Omental fat pad (tissue), 4 donors: ENCODE results near the gene ALG14. TPM values are rescaled to one million over a fixed set of nuclear protein-coding genes. Genes with fewer than 3 reads are reported as not detected.

ENCODE experiments used
- ATAC-seq: fragments of 150-250 bp; one replicate; pipeline ENCODE4 v1.9.1; 2016; ENCODE audit warnings: mild to moderate bottlenecking, moderate library complexity; ENCODE audit not compliant: low FRiP score
- DNase-seq: peaks from one replicate; pipeline ENCODE4 v3.0.0-alpha.2; 2019; ENCODE audit warnings: low spot score
- CTCF ChIP-seq, 3 donors: fragments of 450-650 bp; IDR thresholded peaks; one replicate each; pipeline ENCODE4 v1.5.1; 2016 to 2017; ENCODE audit warnings: antibody characterized with exemption in 3 of 3, mild to moderate bottlenecking in 3 of 3, moderate library complexity in 2 of 3
- total RNA-seq, 4 donors: library from RNA; depleted of rRNA; stranded (reverse); fragments of >200 nt; gene quantifications; one replicate each; pipeline ENCODE4 v1.1.0, GENCODE V29; 2016

ALG14 gene, protein sequence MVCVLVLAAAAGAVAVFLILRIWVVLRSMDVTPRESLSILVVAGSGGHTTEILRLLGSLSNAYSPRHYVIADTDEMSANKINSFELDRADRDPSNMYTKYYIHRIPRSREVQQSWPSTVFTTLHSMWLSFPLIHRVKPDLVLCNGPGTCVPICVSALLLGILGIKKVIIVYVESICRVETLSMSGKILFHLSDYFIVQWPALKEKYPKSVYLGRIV
- total RNA-seq = 1 to 10 TPM in 3 of 4 donors, under 1 TPM in 1; 0.79 to 2.8 (median 1.4) TPM

DNA sequence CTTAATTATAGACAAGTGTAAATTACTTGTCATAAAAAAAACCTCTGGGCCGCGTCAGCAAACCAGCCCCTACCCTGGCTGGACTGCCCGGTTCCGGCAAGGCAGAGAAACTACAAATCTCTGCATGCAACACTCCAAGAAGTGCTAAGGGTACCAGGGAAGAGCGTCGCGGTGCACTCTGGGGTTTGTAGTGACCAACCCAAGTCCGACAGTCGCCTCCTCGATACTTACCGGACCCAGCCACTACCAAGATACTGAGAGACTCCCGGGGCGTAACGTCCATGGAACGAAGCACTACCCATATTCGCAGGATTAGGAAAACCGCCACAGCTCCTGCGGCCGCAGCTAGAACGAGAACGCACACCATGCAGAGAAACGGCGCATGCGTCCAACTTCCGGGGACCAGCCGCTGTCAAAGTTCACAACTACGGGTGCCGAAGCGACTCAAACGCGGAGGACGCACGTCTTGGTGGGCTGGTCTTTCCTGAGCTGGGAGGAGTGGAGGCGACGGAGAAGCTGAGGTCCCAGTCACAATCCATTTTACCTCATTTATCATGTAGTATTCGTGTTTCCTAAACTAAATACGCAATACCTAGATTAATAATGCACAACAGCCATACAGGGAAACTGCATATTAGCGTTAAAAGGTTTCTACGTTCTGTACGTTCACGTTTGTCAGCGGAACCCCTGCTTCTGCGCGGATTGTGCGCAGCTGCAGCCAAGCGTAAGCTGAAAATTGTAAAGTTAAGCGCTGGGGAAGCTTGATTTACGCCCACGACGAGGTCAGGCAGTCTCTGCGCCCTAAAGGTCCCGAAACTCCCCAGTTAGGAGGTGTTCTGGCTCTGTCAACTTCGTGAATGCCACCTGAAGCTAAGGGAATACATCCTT is at the start of gene ALG14:
TSS of gene ALG14 (minus strand) at position 420 of the 888 bp plus-strand sequence. CDS start at position 367, 53 bp downstream.
- DNase-seq (peak; percentile 64), ATAC-seq (peak; percentile 98)
- TF ChIP-seq CTCF (IDR thresholded peaks at IDR 0.05) = no peak

DNA sequence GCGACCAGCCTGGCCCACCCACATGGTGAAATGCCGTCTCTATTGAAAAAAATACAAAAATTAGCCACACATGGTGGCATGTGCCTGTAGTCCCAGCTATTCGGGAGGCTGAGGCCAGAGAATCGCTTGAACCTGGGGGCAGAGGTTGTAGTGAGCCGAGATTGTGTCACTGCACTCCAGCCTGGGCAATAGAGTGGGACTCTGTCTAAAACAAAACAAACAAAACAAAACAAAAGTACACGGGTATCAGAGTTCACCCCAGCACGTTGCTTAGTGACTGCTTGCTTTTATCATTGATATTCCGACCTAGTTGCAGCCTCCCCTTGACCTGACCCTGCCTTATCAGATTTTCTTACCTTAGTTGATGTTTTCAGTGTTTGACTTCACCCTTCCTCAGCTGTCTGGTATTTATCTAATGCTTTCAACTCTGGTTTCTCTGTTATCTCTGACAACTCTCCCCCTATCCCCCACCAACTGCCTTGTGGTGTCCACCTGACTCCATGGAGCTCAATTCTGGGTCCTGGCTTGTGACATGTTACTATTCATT is 49.5 kb upstream of the ALG14 start:
- DNase-seq (no peak), ATAC-seq (no peak)
- no peak for TF ChIP-seq CTCF (IDR thresholded peaks at IDR 0.05)

DNA sequence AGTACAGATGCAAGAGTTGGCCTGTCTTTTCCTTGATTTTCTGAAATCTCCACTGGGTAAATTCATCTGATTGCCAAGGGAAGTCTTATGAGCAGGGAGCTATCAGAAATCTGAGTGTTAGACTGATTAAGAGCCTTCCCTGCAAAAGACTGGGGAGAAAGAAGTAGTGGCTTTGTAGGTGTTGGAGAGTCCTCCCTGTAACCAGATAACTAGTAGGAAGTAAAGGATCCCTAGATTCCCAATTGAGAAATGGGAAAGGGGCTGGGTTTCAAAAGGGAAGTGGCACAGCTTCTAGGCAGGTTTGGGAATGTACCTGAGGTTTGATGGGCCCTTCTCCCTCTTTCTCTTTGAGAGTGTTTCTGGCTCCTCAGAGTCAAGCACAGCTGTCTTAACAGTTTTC is 46.5 kb upstream of the ALG14 start:
- ATAC-seq (no peak), DNase-seq (no peak)
- no peak for TF ChIP-seq CTCF (IDR thresholded peaks at IDR 0.05)

DNA sequence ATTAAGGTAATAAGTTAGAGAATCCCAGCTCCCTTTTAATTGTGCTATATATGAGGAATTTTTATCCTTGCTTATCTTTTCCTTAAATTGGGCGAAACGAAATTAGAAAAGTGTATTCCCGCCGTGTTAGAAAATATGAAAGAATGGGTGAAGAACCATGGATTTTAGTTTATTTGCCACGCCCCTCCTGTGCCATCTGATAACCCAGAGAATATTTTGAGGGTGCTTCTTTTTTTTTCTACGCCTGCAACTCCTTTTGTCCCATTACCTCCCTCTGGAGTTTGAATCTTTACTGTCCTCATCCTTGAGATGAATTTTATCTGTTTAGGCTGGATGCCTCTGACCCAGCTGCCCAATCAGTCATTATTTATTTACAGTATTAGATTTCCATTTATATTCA is 46.0 kb upstream of the ALG14 start:
- no peak for TF ChIP-seq CTCF (IDR thresholded peaks at IDR 0.05)
- DNase-seq (no peak), ATAC-seq (no peak)

GRCh38 chr1:95118067-95118499 is 45.3 kb upstream of the ALG14 start:
- no peak for ATAC-seq
- no peak for TF ChIP-seq CTCF (IDR thresholded peaks at IDR 0.05)
- DNase-seq = no peak

DNA sequence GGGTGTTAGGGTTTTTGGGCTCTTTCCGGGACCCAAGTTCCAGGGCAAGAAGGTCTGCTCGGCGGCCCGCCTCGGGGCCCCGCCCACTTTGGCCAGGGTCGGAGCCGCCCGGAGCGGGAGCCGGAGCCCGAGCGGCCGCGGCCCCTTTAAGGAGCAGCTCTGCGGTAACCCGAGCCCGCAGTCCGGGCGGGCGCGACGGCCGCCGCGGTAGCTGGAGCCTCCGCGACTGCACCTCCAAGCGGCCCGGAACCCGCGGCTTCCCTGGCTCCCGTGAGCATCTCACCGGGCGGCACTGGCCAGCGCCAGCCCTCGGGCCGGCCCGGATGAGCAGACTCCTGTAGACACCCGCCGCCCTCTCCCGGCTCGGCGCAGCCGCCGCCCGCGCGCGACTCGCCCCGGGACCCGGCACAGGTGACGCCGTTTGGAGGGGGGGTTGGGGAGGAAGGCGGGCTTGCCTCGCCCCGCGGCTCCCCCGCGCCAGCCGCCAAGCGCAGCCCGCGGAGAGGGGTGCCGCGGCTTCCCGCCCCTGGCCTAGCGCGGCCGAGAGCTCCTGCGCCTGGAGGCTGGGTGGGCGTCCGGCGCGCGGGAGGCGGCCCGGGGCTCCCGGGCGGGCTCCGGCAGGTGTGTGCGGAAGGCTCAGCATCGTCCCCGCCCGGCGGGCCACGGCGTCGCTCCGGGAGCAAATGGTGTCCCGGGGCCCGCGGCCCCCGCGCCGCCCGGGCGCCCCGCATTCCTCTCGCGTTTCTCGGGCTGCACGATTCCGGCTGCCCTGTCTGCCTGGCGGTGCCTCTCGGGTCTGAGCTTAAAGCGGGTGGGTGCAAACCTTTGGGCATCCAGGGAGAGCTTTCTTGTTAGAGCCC is 44.7 kb upstream of the ALG14 start, which contains the start of gene TLCD4:
TSS of gene TLCD4 (plus strand) at position 149 of the 860 bp plus-strand sequence. CDS start 26,547 bp downstream, outside the sequence.
- ATAC-seq (peak; percentile 94), DNase-seq (no peak)
- no peak for TF ChIP-seq CTCF (IDR thresholded peaks at IDR 0.05)
